Heart left ventricle (tissue), 13 donors: ENCODE data around the gene UHRF1.
"Not testable (repeated sequence)": the region's sequence is repeated elsewhere in the genome, so short reads cannot be mapped to it uniquely, and the experiment has no call there.

Experiments used
- POLR2A ChIP-seq, 2 donors: fragments of 450-650 bp; IDR thresholded peaks; one replicate each; pipeline ENCODE4 v1.6.1; 2017; ENCODE audit warnings: antibody characterized with exemption in 2 of 2, mild to moderate bottlenecking in 2 of 2, moderate library complexity in 2 of 2
- TF ChIP-seq, protein P1 (sequence below), 12 donors: fragments of 200-600 bp; sonication (generic) in 4 of 12; IDR thresholded peaks; one replicate each; pipeline versions ENCODE4 v1.5.0 to v1.8.0; 2018 to 2022; ENCODE audit warnings: antibody characterized with exemption in 12 of 12, mild to moderate bottlenecking in 5 of 12
- donor health status: ischemic (EF 13 %, LVEDD 7.1; RV severe dilation, severe dysfunction).
- donor health status: DM: no; HTN: yes; CAD: no.
- donor health status: DM: no; HTN: no; CAD: no.
- donor health status: ischemic (EF 25% LVEDD 6.9; RV normal size, moderate dysfunction).
- donor health status: ischemic (EF 25% LVEDD 5.7; RV mildly dilated, moderate dysfunction).
- donor health status: ischemic (EF 35%, LVEDD 5.7; RV mildly dilated, moderate dysfunction).
- donor health status: nonischemic (EF 11% LVEDD 7.7; RV severe dilation, severe dysfunction).
- donor health status: DM: yes; HTN: yes; CAD: no.
- donor health status: PGD.
- donor health status: ischemic (EF 29% LVEDD 5.4; RV normal size, mild dysfunction).
- donor health status: nonischemic (EF 23%, LVEDD 6.1; RV moderate dilation, normal function).

GRCh38 chr19:4884993-4885392 lies 24.3 kb upstream of the UHRF1 start:
- TF ChIP-seq POLR2A (IDR thresholded peaks at IDR 0.05), result not testable (repeated sequence)
- TF ChIP-seq, protein P1, sequence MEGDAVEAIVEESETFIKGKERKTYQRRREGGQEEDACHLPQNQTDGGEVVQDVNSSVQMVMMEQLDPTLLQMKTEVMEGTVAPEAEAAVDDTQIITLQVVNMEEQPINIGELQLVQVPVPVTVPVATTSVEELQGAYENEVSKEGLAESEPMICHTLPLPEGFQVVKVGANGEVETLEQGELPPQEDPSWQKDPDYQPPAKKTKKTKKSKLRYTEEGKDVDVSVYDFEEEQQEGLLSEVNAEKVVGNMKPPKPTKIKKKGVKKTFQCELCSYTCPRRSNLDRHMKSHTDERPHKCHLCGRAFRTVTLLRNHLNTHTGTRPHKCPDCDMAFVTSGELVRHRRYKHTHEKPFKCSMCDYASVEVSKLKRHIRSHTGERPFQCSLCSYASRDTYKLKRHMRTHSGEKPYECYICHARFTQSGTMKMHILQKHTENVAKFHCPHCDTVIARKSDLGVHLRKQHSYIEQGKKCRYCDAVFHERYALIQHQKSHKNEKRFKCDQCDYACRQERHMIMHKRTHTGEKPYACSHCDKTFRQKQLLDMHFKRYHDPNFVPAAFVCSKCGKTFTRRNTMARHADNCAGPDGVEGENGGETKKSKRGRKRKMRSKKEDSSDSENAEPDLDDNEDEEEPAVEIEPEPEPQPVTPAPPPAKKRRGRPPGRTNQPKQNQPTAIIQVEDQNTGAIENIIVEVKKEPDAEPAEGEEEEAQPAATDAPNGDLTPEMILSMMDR (IDR thresholded peaks at IDR 0.05), result not testable (repeated sequence)
